ENCODE results near the gene PLCXD1. TPM values are rescaled to one million over a fixed set of nuclear protein-coding genes. Genes with fewer than 3 reads are reported as not detected.

The PLCXD1 gene
- total RNA-seq, 1 donor = 9.5 TPM

DNA sequence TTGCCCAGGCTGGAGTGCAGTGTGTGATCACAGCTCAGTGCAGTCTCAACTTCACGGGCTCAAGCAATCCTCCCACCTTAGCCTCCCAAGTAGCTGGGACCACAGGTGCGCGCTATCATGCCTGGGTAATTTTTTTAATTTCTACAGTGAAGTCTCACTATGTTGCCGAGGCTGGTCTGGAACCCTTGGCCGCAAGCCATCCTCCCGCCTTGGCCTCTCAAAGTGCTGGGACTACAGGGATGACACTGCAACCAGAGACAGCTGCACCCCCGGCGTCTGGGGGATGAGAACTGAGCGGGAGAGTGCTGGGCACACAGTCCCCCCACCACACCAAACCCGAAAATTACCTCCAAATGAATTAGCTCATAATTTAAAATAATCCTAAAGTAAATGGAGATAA, 70.6 kb downstream of the PLCXD1 start:
- no peak for DNase-seq (ENCODE audit: low read depth)
- TF ChIP-seq CTCF (IDR thresholded peaks at IDR 0.05; ENCODE audit: insufficient read depth, low read length) = no peak
- no peak overlapping the region for H3K4me3 ChIP-seq (ENCODE audit: low read depth, low read length)

- no peak overlapping the region for H3K4me3 ChIP-seq (ENCODE audit: low read depth, low read length)
- no peak for TF ChIP-seq CTCF (IDR thresholded peaks at IDR 0.05; ENCODE audit: insufficient read depth, low read length)
- DNase-seq (ENCODE audit: low read depth) = no peak
Measured at GRCh38 chrX:352181-352580, 71.0 kb downstream of the PLCXD1 start.

GRCh38 chrX:352582-353314, 71.6 kb downstream of the PLCXD1 start:
- DNase-seq (ENCODE audit: low read depth) = no peak
- TF ChIP-seq CTCF (IDR thresholded peaks at IDR 0.05; ENCODE audit: insufficient read depth, low read length) = no peak
- H3K4me3 ChIP-seq (ENCODE audit: low read depth, low read length) = no peak overlapping the region

Other genes with a start within 250 kb of the PLCXD1 start
- gene GTPBP6, start 37.4 kb downstream of the PLCXD1 start, total RNA-seq (ENCODE audit: low replicate concordance) = 20.3 and 28.8 TPM in 2 replicates
- 9.9 and 20.0 TPM in 2 replicates for gene PPP2R3B, start 105.5 kb downstream of the PLCXD1 start, total RNA-seq (ENCODE audit: low replicate concordance)